ENCODE results near the gene HOXA6. TPM values are rescaled to one million over a fixed set of nuclear protein-coding genes. Genes with fewer than 3 reads are reported as not detected.

HOXA6 gene
- polyA plus RNA-seq, 2 of the 4 experiments (the other 2 are of a cell fraction): 0.90 to 2.1 TPM

DNA sequence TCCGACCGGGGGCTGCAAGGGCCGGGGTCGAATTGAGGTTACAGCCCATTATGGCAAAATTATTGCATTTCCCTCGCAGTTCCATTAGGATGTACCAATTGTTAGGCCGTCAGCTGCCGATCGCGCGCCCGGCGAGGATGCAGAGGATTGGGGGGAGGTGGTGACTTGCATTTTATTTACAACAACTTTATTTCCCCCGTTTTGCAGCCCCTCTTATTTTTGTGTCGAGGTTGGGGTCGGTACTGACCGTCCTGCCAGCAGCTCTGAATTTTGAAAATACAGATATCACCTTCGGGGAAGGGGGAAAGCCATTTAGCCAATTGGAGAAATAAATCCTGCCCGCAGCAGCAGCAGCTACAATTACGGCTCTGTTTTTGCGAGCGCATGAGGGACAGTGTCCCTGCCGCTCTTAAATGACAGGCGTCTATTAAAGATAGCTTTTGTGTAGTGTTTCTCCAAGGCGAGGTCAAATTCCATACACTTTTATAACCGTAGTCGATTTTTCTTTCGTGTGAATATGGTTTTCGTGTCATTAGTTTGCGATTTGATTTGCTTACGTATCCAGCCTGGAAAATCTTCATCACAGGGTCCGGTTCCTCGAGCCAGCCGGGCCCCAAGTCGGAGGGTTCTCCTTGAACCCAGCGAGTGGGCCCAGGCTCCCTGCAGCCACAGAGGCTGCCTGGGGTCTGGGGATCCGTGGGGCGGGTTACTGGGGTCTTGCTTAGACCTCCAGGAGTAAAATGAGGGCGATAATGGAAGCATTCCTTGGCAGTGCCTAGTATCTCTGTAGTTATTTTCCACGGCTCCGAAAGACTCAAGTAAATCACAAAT, 3.4 kb downstream of the HOXA6 start:
- DNase-seq (ENCODE audit: low read depth in 1 of 2, low spot score in 1 of 2) (no peak), FAIRE-seq (no peak), ATAC-seq (no peak)
- POLR2A ChIA-PET: interaction anchor here (0.7 to 1.3 kb wide), 6 partner anchors 13 to 444 kb away, joined by 3 to 7 read pairs (median 4); partner anchors contain the start of genes HOXA7 and SKAP2
- TF ChIP-seq SMC3 (IDR thresholded peaks at IDR 0.05): 0 out of 3 replicates have a peak, but pooled peaks have one; percentile 3
- no peak for TF ChIP-seq ZNF302 (CRISPR knock-in tag; IDR thresholded peaks at IDR 0.05)
- TF ChIP-seq, protein P1, sequence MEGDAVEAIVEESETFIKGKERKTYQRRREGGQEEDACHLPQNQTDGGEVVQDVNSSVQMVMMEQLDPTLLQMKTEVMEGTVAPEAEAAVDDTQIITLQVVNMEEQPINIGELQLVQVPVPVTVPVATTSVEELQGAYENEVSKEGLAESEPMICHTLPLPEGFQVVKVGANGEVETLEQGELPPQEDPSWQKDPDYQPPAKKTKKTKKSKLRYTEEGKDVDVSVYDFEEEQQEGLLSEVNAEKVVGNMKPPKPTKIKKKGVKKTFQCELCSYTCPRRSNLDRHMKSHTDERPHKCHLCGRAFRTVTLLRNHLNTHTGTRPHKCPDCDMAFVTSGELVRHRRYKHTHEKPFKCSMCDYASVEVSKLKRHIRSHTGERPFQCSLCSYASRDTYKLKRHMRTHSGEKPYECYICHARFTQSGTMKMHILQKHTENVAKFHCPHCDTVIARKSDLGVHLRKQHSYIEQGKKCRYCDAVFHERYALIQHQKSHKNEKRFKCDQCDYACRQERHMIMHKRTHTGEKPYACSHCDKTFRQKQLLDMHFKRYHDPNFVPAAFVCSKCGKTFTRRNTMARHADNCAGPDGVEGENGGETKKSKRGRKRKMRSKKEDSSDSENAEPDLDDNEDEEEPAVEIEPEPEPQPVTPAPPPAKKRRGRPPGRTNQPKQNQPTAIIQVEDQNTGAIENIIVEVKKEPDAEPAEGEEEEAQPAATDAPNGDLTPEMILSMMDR (IDR thresholded peaks at IDR 0.05): peak; percentile 7; the same call in 1 of the 3 replicates
- TF ChIP-seq POLR2A (IDR thresholded peaks at IDR 0.05; ENCODE audit: low read length): no peak
- TF ChIP-seq HOXB13 (CRISPR knock-in tag; IDR thresholded peaks at IDR 0.05; ENCODE audit: low read depth): no peak
- Histone ChIP-seq H3K4me3 (0 out of 3 replicates have a peak overlapping the region, but pooled peaks have one; percentile 26), H3K4me2 (peak overlapping the region; percentile 87; the same call in 2 of the 3 replicates), H3K9me3 (no peaks in the 10 kb centered on the region), H3K27ac (peak overlapping the region; percentile 31 to 58; a peak in 2 of 6 replicates), H3K4me1 (peaks cover 9% of the 10 kb centered on the region)
- WGBS (ENCODE audit: missing lambda C conversion rate): 57% methylated on average over 38 of the region's 40 CpGs
- CTCF ChIA-PET: interaction anchor here (0.8 to 11.1 kb wide), 37 partner anchors 7 to 906 kb away, joined by 3 to 160 read pairs (median 5); partner anchors contain the start of genes HOXA3, HOXA4, HOXA7 and HOXA9

DNA sequence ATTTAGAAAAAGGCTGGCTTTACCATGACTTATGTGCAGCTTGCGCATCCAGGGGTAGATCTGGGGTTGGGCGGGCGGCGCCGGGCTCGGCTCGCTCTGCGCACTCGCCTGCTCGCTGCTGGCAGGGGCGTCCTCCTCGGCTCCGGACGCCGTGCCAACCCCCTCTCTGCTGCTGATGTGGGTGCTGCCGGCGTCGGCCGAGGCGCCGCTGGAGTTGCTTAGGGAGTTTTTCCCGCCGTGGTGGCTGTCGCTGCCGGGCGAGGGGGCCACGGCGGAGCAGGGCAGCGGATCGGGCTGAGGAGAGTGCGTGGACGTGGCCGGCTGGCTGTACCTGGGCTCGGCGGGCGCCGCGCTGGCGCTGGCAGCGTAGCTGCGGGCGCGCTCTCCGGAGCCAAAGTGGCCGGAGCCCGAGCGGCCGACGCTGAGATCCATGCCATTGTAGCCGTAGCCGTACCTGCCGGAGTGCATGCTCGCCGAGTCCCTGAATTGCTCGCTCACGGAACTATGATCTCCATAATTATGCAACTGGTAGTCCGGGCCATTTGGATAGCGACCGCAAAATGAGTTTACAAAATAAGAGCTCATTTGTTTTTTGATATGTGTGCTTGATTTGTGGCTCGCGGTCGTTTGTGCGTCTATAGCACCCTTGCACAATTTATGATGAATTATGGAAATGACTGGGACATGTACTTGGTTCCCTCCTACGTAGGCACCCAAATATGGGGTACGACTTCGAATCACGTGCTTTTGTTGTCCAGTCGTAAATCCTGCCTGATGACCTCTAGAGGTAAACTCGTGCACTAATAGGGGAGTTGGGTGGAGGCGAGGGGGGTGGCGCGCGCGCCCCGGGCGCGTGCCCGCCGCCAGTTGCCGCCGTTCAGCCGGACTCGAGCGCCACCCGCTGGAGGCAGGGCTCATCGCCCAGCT, 4.3 kb downstream of the HOXA6 start, which contains the start of gene HOXA5:
Gene HOXA5 (minus strand): TSS at position 659 of the 927 bp plus-strand sequence. CDS start 74 bp downstream, at position 585.
- 50% methylated on average over 77 of the region's 86 CpGs for WGBS (ENCODE audit: missing lambda C conversion rate)
- TF ChIP-seq, protein P2, sequence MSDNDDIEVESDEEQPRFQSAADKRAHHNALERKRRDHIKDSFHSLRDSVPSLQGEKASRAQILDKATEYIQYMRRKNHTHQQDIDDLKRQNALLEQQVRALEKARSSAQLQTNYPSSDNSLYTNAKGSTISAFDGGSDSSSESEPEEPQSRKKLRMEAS (IDR thresholded peaks at IDR 0.05): peak; percentile 74
- TF ChIP-seq, protein P1 (IDR thresholded peaks at IDR 0.05): peak; percentile 88
- TF ChIP-seq, protein P3, sequence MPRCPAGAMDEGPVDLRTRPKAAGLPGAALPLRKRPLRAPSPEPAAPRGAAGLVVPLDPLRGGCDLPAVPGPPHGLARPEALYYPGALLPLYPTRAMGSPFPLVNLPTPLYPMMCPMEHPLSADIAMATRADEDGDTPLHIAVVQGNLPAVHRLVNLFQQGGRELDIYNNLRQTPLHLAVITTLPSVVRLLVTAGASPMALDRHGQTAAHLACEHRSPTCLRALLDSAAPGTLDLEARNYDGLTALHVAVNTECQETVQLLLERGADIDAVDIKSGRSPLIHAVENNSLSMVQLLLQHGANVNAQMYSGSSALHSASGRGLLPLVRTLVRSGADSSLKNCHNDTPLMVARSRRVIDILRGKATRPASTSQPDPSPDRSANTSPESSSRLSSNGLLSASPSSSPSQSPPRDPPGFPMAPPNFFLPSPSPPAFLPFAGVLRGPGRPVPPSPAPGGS (IDR thresholded peaks at IDR 0.05): peak; percentile 62; the same call in 1 of the 3 replicates
- TF ChIP-seq ZFP36 (IDR thresholded peaks at IDR 0.05; ENCODE audit: borderline replicate concordance, partially characterized antibody): peak; percentile 56
- TF ChIP-seq KDM5A (IDR thresholded peaks at IDR 0.05): 0 out of 2 replicates have a peak, but pooled peaks have one; percentile 51
- no peak for TF ChIP-seq ZNF302 (CRISPR knock-in tag; IDR thresholded peaks at IDR 0.05)
- TF ChIP-seq CHD4 (IDR thresholded peaks at IDR 0.05; ENCODE audit: borderline replicate concordance): no peak
- TF ChIP-seq SMC3 (IDR thresholded peaks at IDR 0.05): peak; percentile 77
- TF ChIP-seq MYC (IDR thresholded peaks at IDR 0.05; ENCODE audit: borderline replicate concordance, low read length): peak; percentile 49; the same call in 1 of the 2 replicates
- TF ChIP-seq CEBPB (IDR thresholded peaks at IDR 0.05): peak; percentile 33 to 68; a peak in 3 of 4 replicates
- TF ChIP-seq, protein P4, sequence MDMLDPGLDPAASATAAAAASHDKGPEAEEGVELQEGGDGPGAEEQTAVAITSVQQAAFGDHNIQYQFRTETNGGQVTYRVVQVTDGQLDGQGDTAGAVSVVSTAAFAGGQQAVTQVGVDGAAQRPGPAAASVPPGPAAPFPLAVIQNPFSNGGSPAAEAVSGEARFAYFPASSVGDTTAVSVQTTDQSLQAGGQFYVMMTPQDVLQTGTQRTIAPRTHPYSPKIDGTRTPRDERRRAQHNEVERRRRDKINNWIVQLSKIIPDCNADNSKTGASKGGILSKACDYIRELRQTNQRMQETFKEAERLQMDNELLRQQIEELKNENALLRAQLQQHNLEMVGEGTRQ (IDR thresholded peaks at IDR 0.05): peak; percentile 79
- no peak for TF ChIP-seq SREBF2 (IDR thresholded peaks at IDR 0.05)
- peak; percentile 32 to 40; a peak in 1 of 5 replicates for TF ChIP-seq JUN (IDR thresholded peaks at IDR 0.05)
- peak; percentile 73 to 91 for TF ChIP-seq RAD21 (conservative IDR thresholded peaks at IDR 0.05 in 1 of 2, IDR thresholded peaks at IDR 0.05 in 1 of 2)
- no peak for TF ChIP-seq HDAC2 (IDR thresholded peaks at IDR 0.05)
- TF ChIP-seq RCOR1 (IDR thresholded peaks at IDR 0.05; ENCODE audit: low read depth, low read length): no peak
- TF ChIP-seq HOXA7 (CRISPR knock-in tag; IDR thresholded peaks at IDR 0.05): no peak
- peak; percentile 47 for TF ChIP-seq BHLHE40 (IDR thresholded peaks at IDR 0.05; ENCODE audit: low read depth, low read length)
- no peaks in the 10 kb centered on the region for H3K9me3 ChIP-seq
- FAIRE-seq (peak; percentile 80), ATAC-seq (peak; percentile 78 to 85), DNase-seq (ENCODE audit: low read depth in 1 of 2, low spot score in 1 of 2) (peak; percentile 95 to 96)
- H3K27ac ChIP-seq: peak within 1 kb of the TSS; percentile 79 to 93
- H3K4me1 ChIP-seq: peaks cover 5% of the 10 kb centered on the region; the same call in 2 of the 3 replicates
- peak within 1 kb of the TSS; percentile 72 for H3K4me3 ChIP-seq
- CTCF ChIA-PET: interaction anchor here (0.6 to 11.1 kb wide), 37 partner anchors 8 to 905 kb away, joined by 3 to 160 read pairs (median 5); partner anchors contain the start of genes HOXA3, HOXA4, HOXA7 and HOXA9
- H3K4me2 ChIP-seq: peak within 1 kb of the TSS; percentile 87
- POLR2A ChIA-PET: interaction anchor here (0.7 to 1.4 kb wide), 7 partner anchors 14 to 444 kb away, joined by 3 to 7 read pairs (median 4); partner anchors contain the start of genes HOXA7 and SKAP2
